Mesenchymal stem cell (in vitro differentiated cells and primary cell): ENCODE results near the gene STIM1.

Experiments
- DNase-seq: peaks from one replicate; pipeline ENCODE4 v3.0.0-alpha.2; 2013
- H2AFZ ChIP-seq: one replicate; pipeline ENCODE4 v1.6.1; 2013; ENCODE audit warnings: low read depth, mild to moderate bottlenecking, control low read depth, inconsistent platforms, low read length, moderate library complexity
- H2AK5ac ChIP-seq: 2 replicates; pipeline ENCODE4 v1.6.1; 2013; ENCODE audit warnings: low read length, moderate library complexity, mild to moderate bottlenecking, inconsistent platforms; ENCODE audit not compliant: severe bottlenecking
- H2BK120ac ChIP-seq: one replicate; pipeline ENCODE4 v1.6.1; 2013; ENCODE audit warnings: low read depth, mild to moderate bottlenecking, inconsistent platforms, low read length, moderate library complexity
- H2BK12ac ChIP-seq, 2 experiments: one replicate each; pipeline ENCODE4 v1.6.1; 2013; ENCODE audit warnings: inconsistent platforms in 2 of 2, low read length in 2 of 2, mild to moderate bottlenecking in 2 of 2, moderate library complexity in 2 of 2, control low read depth in 1 of 2
- H2BK15ac ChIP-seq: one replicate; pipeline ENCODE4 v1.6.1; 2013; ENCODE audit warnings: mild to moderate bottlenecking, low read depth, inconsistent platforms; ENCODE audit not compliant: poor library complexity, severe bottlenecking
- H2BK5ac ChIP-seq: 2 replicates; pipeline ENCODE4 v1.6.1; 2013; ENCODE audit warnings: low read depth, mild to moderate bottlenecking, low read length, control low read depth, inconsistent platforms; ENCODE audit not compliant: poor library complexity, severe bottlenecking
- H3K14ac ChIP-seq, 2 experiments: one replicate each; pipeline ENCODE4 v1.6.1; 2013; ENCODE audit warnings: inconsistent platforms in 2 of 2, low read length in 2 of 2, control low read depth in 1 of 2, mild to moderate bottlenecking in 1 of 2, moderate library complexity in 1 of 2
- H3K18ac ChIP-seq, 2 experiments: one replicate each; pipeline ENCODE4 v1.6.1; 2013; ENCODE audit warnings: inconsistent platforms in 2 of 2, low read length in 2 of 2, control low read depth in 1 of 2, low read depth in 1 of 2, mild to moderate bottlenecking in 1 of 2
- H3K23ac ChIP-seq, 2 experiments: one replicate each; pipeline ENCODE4 v1.6.1; 2013; ENCODE audit warnings: inconsistent platforms in 2 of 2, low read length in 2 of 2, mild to moderate bottlenecking in 2 of 2, moderate library complexity in 2 of 2, control low read depth in 1 of 2
- H3K27ac ChIP-seq: 2 replicates; pipeline ENCODE4 v1.5.1; 2013; ENCODE audit warnings: mild to moderate bottlenecking, moderate library complexity, low read length, control low read depth, inconsistent platforms; ENCODE audit not compliant: poor library complexity, severe bottlenecking
- H3K27me3 ChIP-seq, 2 experiments: 2 replicates each; pipeline versions ENCODE4 v1.6.1 to v1.7.0; 2013; ENCODE audit warnings: low read length in 2 of 2, mild to moderate bottlenecking in 2 of 2, moderate library complexity in 2 of 2, control low read depth in 1 of 2, inconsistent platforms in 1 of 2; ENCODE audit not compliant: control insufficient read depth in 1 of 2, insufficient read depth in 1 of 2
- H3K36me3 ChIP-seq, 2 experiments: 2 replicates each; pipeline versions ENCODE4 v1.6.1 to v1.7.0; 2013; ENCODE audit warnings: low read length in 2 of 2, control low read depth in 1 of 2, inconsistent platforms in 1 of 2, low read depth in 1 of 2, mild to moderate bottlenecking in 1 of 2; ENCODE audit not compliant: insufficient read depth in 2 of 2, control insufficient read depth in 1 of 2
- H3K4ac ChIP-seq, 2 experiments: one replicate each; pipeline ENCODE4 v1.6.1; 2013; ENCODE audit warnings: inconsistent platforms in 2 of 2, low read length in 2 of 2, mild to moderate bottlenecking in 2 of 2, moderate library complexity in 2 of 2, control low read depth in 1 of 2, low read depth in 1 of 2
- H3K4me1 ChIP-seq: 2 replicates; pipeline ENCODE4 v1.6.1; 2013; ENCODE audit warnings: low read depth, low read length, control low read depth; ENCODE audit not compliant: control insufficient read depth, insufficient read depth
- H3K4me2 ChIP-seq: 2 replicates; pipeline ENCODE4 v1.6.1; 2013; ENCODE audit warnings: low read length, mild to moderate bottlenecking, inconsistent platforms; ENCODE audit not compliant: poor library complexity, severe bottlenecking
- H3K4me3 ChIP-seq, 2 experiments: 2 replicates each; pipeline versions ENCODE4 v1.5.1 to v1.7.0; 2013; ENCODE audit warnings: low read length in 2 of 2, mild to moderate bottlenecking in 2 of 2, control low read depth in 1 of 2, low read depth in 1 of 2; ENCODE audit not compliant: insufficient read depth in 1 of 2
- H3K79me1 ChIP-seq: replicated peaks from 2 replicates; pipeline ENCODE4 v1.6.1; 2013; ENCODE audit warnings: mild to moderate bottlenecking, control low read depth, low read length, inconsistent platforms; ENCODE audit not compliant: poor library complexity, severe bottlenecking
- H3K9ac ChIP-seq: 2 replicates; pipeline ENCODE4 v1.7.0; 2013; ENCODE audit warnings: mild to moderate bottlenecking, low read length, moderate library complexity
- H3K9me3 ChIP-seq: 2 replicates; pipeline ENCODE4 v1.7.0; 2013; ENCODE audit warnings: mild to moderate bottlenecking, low read length; ENCODE audit not compliant: control insufficient read depth
- H4K8ac ChIP-seq: one replicate; pipeline ENCODE4 v1.6.1; 2013; ENCODE audit warnings: inconsistent platforms, mild to moderate bottlenecking, low read length, moderate library complexity
- H4K91ac ChIP-seq: one replicate; pipeline ENCODE4 v1.6.1; 2013; ENCODE audit warnings: mild to moderate bottlenecking, low read length, inconsistent platforms
- WGBS: methylation state at CpG from one replicate; pipeline ENCODE4 v1.1.7; 2013; ENCODE audit warnings: mixed read lengths; 5-methylcytosine and 5-hydroxymethylcytosine counted together

The STIM1 gene

GRCh38 chr11:3962406-3962840, 107.0 kb downstream of the STIM1 start:
- Histone ChIP-seq H3K36me3 (peaks cover 0 to under 1% of the 10 kb centered on the region in 2 experiments), H2BK12ac (no peak overlapping the region), H3K4me3 (no peak overlapping the region), H3K23ac (no peak overlapping the region), H2AFZ (no peak overlapping the region), H2BK120ac (no peak overlapping the region), H3K4ac (no peak overlapping the region), H3K14ac (no peak overlapping the region), H3K27me3 (no peaks in the 10 kb centered on the region), H2BK15ac (no peak overlapping the region), H3K4me2 (no peak overlapping the region), H3K79me1 (peaks cover 18% of the 10 kb centered on the region), H4K8ac (no peak overlapping the region), H3K9me3 (no peaks in the 10 kb centered on the region), H3K4me1 (peaks cover 12% of the 10 kb centered on the region), H2BK5ac (no peak overlapping the region), H3K9ac (no peak overlapping the region), H3K18ac (no peak overlapping the region), H4K91ac (no peak overlapping the region), H3K27ac (no peak overlapping the region), H2AK5ac (no peak overlapping the region)
- no CpG with 5 or more reads among the region's 1 CpG for WGBS
- peak; percentile 43 for DNase-seq

- WGBS = 88% methylated on average over 1 of the region's 2 CpGs
- no peak overlapping the region for H3K14ac ChIP-seq
- no peaks in the 10 kb centered on the region for H3K9me3 ChIP-seq
- peaks cover 17% of the 10 kb centered on the region for H3K79me1 ChIP-seq
- H3K36me3 ChIP-seq = peaks cover under 1 to 6% of the 10 kb centered on the region in 2 experiments
- no peak overlapping the region for H2BK15ac ChIP-seq
- H2AFZ ChIP-seq = no peak overlapping the region
- no peak overlapping the region for H3K4me2 ChIP-seq
- H3K4ac ChIP-seq = no peak overlapping the region
- no peak overlapping the region for H2BK5ac ChIP-seq
- no peak for DNase-seq
- no peak overlapping the region for H4K8ac ChIP-seq
- H4K91ac ChIP-seq = no peak overlapping the region
- H2AK5ac ChIP-seq = peak overlapping the region; percentile 47
- no peak overlapping the region for H2BK120ac ChIP-seq
- no peak overlapping the region for H3K9ac ChIP-seq
- no peak overlapping the region for H3K23ac ChIP-seq
- no peaks in the 10 kb centered on the region for H3K27me3 ChIP-seq
- H3K27ac ChIP-seq = peak overlapping the region; percentile 56
- H3K4me3 ChIP-seq = no peak overlapping the region
- no peak overlapping the region for H3K18ac ChIP-seq
- peaks cover 7% of the 10 kb centered on the region for H3K4me1 ChIP-seq
- H2BK12ac ChIP-seq = no peak overlapping the region
Measured at GRCh38 chr11:3964056-3964455, 108.6 kb downstream of the STIM1 start.

GRCh38 chr11:3964935-3965604, 109.6 kb downstream of the STIM1 start:
- no CpG with 5 or more reads among the region's 1 CpG for WGBS
- H3K4me2 ChIP-seq = no peak overlapping the region

GRCh38 chr11:3967695-3968094, 112.2 kb downstream of the STIM1 start:
- peaks cover 1% of the 10 kb centered on the region for H3K4me1 ChIP-seq
- no peaks in the 10 kb centered on the region for H3K9me3 ChIP-seq
- DNase-seq = no peak
- no peak overlapping the region for H3K4ac ChIP-seq
- no peak overlapping the region for H3K23ac ChIP-seq
- H3K27me3 ChIP-seq = no peaks in the 10 kb centered on the region
- peaks cover 16% of the 10 kb centered on the region for H3K79me1 ChIP-seq
- H2BK5ac ChIP-seq = no peak overlapping the region
- H3K9ac ChIP-seq = no peak overlapping the region
- no peak overlapping the region for H2AK5ac ChIP-seq
- no peak overlapping the region for H3K27ac ChIP-seq
- H2BK12ac ChIP-seq = no peak overlapping the region
- H3K4me3 ChIP-seq = no peak overlapping the region
- no peak overlapping the region for H3K4me2 ChIP-seq
- no peak overlapping the region for H3K18ac ChIP-seq
- no peak overlapping the region for H4K91ac ChIP-seq
- no peak overlapping the region for H2BK15ac ChIP-seq
- H3K14ac ChIP-seq = no peak overlapping the region
- H2BK120ac ChIP-seq = no peak overlapping the region
- H2AFZ ChIP-seq = no peak overlapping the region
- H4K8ac ChIP-seq = peak overlapping the region; percentile 8
- H3K36me3 ChIP-seq = peaks cover 2 to 6% of the 10 kb centered on the region in 2 experiments

More at GRCh38 chr11:3964935-3965604, 109.6 kb downstream of the STIM1 start:
- no peak overlapping the region for H3K27ac ChIP-seq
- DNase-seq = no peak
- no peak overlapping the region for H4K91ac ChIP-seq
- H3K27me3 ChIP-seq = no peaks in the 10 kb centered on the region
- H3K14ac ChIP-seq = no peak overlapping the region
- no peak overlapping the region for H2BK5ac ChIP-seq
- H2AK5ac ChIP-seq = no peak overlapping the region
- H4K8ac ChIP-seq = no peak overlapping the region
- H3K4me3 ChIP-seq = no peak overlapping the region
- no peak overlapping the region for H3K18ac ChIP-seq
- H2BK15ac ChIP-seq = no peak overlapping the region
- H3K4ac ChIP-seq = no peak overlapping the region
- H2BK120ac ChIP-seq = no peak overlapping the region
- H3K9me3 ChIP-seq = no peaks in the 10 kb centered on the region
- H2BK12ac ChIP-seq = no peak overlapping the region
- H3K36me3 ChIP-seq = peaks cover 2 to 6% of the 10 kb centered on the region in 2 experiments
- H3K79me1 ChIP-seq = peaks cover 20% of the 10 kb centered on the region
- H3K4me1 ChIP-seq = peaks cover 7% of the 10 kb centered on the region
- H2AFZ ChIP-seq = no peak overlapping the region
- H3K9ac ChIP-seq = no peak overlapping the region
- H3K23ac ChIP-seq = no peak overlapping the region
